Peyer's patch (tissue), 4 donors: Measurements from ENCODE around the gene ACOT7. TPM values are rescaled to one million over a fixed set of nuclear protein-coding genes. Genes with fewer than 3 reads are reported as not detected.

ENCODE experiments used
- DNase-seq, 3 donors: peaks; one replicate each; pipeline ENCODE4 v3.0.0-alpha.2; 2017 to 2019
- H3K27ac ChIP-seq, 4 donors: fragments of 200-600 bp; sonication (generic); one replicate each; pipeline ENCODE4 v1.5.1; 2016 to 2019
- H3K27me3 ChIP-seq, 2 donors: fragments of 200-600 bp; sonication (generic); one replicate each; pipeline ENCODE4 v1.5.1; 2019
- H3K36me3 ChIP-seq, 3 donors: fragments of 200-600 bp; sonication (generic); one replicate each; pipeline ENCODE4 v1.5.1; 2016 to 2019
- H3K4me1 ChIP-seq, 4 donors: fragments of 200-600 bp; sonication (generic); one replicate each; pipeline ENCODE4 v1.5.1; 2016 to 2019
- H3K4me3 ChIP-seq, 4 donors: fragments of 200-600 bp; sonication (generic); 1 replicate in 3 of 4; 2 replicates in 1 of 4; pipeline ENCODE4 v1.5.1; 2016 to 2019; ENCODE audit warnings: mild to moderate bottlenecking in 1 of 4
- H3K9me3 ChIP-seq, 4 donors: fragments of 200-600 bp; sonication (generic); one replicate each; pipeline ENCODE4 v1.5.1; 2016 to 2019; ENCODE audit warnings: mild to moderate bottlenecking in 1 of 4
- CTCF ChIP-seq, 6 experiments: fragments of 450-650 bp in 4 of 6; fragments of 200-600 bp in 2 of 6; sonication (generic) in 1 of 6; IDR thresholded peaks; one replicate each; pipeline ENCODE4 v1.5.1; 2017 to 2019; ENCODE audit warnings: antibody characterized with exemption in 6 of 6, mild to moderate bottlenecking in 3 of 6, moderate library complexity in 1 of 6
- POLR2A ChIP-seq, 2 donors: fragments of 450-650 bp; IDR thresholded peaks; one replicate each; pipeline ENCODE4 v1.5.1; 2017; ENCODE audit warnings: antibody characterized with exemption in 2 of 2, mild to moderate bottlenecking in 2 of 2, moderate library complexity in 2 of 2
- total RNA-seq, 4 donors: library from RNA; depleted of rRNA; stranded (reverse); fragments of >200 nt; gene quantifications; one replicate each; pipeline ENCODE4 v1.1.0, GENCODE V29; 2016

Gene ACOT7
- total RNA-seq, 4 donors from 2014 or later: 38.4 to 93.2 (median 67.1) TPM

- Histone ChIP-seq H3K36me3 (no peaks in the 10 kb centered on the region), H3K4me3 (no peak overlapping the region), H3K27me3 (no peaks in the 10 kb centered on the region), H3K9me3 (no peaks in the 10 kb centered on the region), H3K27ac (peak overlapping the region in 2 of 4 donors; percentile 17 to 66), H3K4me1 (peaks cover 0 to 60% (median 9%) of the 10 kb centered on the region in 4 donors)
- peak in 1 of 3 donors; percentile 67 for DNase-seq
- TF ChIP-seq POLR2A (IDR thresholded peaks at IDR 0.05) (no peak), CTCF (IDR thresholded peaks at IDR 0.05) (no peak)
These were observed 41.4 kb downstream of the ACOT7 start for GRCh38 chr1:6352138-6352563.

- H3K36me3 ChIP-seq: peaks cover 0 to 3% (median 0%) of the 10 kb centered on the region in 3 donors
- no peak for TF ChIP-seq CTCF (IDR thresholded peaks at IDR 0.05)
- no peak for TF ChIP-seq POLR2A (IDR thresholded peaks at IDR 0.05)
- no peaks in the 10 kb centered on the region for H3K9me3 ChIP-seq
- DNase-seq: peak in 2 of 3 donors; percentile 74 to 84
- peak overlapping the region in 2 of 4 donors; percentile 17 to 66 for H3K27ac ChIP-seq
- peaks cover 0 to 56% (median 9%) of the 10 kb centered on the region in 4 donors for H3K4me1 ChIP-seq
- no peak overlapping the region for H3K4me3 ChIP-seq
- no peaks in the 10 kb centered on the region for H3K27me3 ChIP-seq
These were observed 42.0 kb downstream of the ACOT7 start for GRCh38 chr1:6351480-6352137.

- Histone ChIP-seq H3K4me1 (peaks cover 0 to 52% (median 9%) of the 10 kb centered on the region in 4 donors), H3K27ac (no peak overlapping the region), H3K36me3 (peaks cover 0 to 3% (median 0%) of the 10 kb centered on the region in 3 donors), H3K27me3 (no peaks in the 10 kb centered on the region), H3K4me3 (no peak overlapping the region), H3K9me3 (no peaks in the 10 kb centered on the region)
- peak in 1 of 3 donors; percentile 50 for DNase-seq
- TF ChIP-seq POLR2A (IDR thresholded peaks at IDR 0.05): no peak
- no peak for TF ChIP-seq CTCF (IDR thresholded peaks at IDR 0.05)
These were observed 43.0 kb downstream of the ACOT7 start for GRCh38 chr1:6350416-6351088.

- H3K27ac ChIP-seq: peak overlapping the region; percentile 26 to 70 (median 54)
- H3K27me3 ChIP-seq: no peaks in the 10 kb centered on the region
- peaks cover 0 to 3% (median 0%) of the 10 kb centered on the region in 3 donors for H3K36me3 ChIP-seq
- H3K4me3 ChIP-seq: no peak overlapping the region
- no peaks in the 10 kb centered on the region for H3K9me3 ChIP-seq
- TF ChIP-seq CTCF (IDR thresholded peaks at IDR 0.05) (no peak), POLR2A (IDR thresholded peaks at IDR 0.05) (no peak)
- peak in 1 of 3 donors; percentile 56 for DNase-seq
- H3K4me1 ChIP-seq: peaks cover 0 to 46% (median 6%) of the 10 kb centered on the region in 4 donors
These were observed 44.2 kb downstream of the ACOT7 start for GRCh38 chr1:6349254-6349943.

GRCh38 chr1:6348511-6349191 lies 44.9 kb downstream of the ACOT7 start:
- Histone ChIP-seq H3K36me3 (peaks cover 0 to 3% (median 0%) of the 10 kb centered on the region in 3 donors), H3K9me3 (no peaks in the 10 kb centered on the region), H3K27ac (peak overlapping the region; percentile 26 to 70 (median 54)), H3K4me3 (no peak overlapping the region), H3K4me1 (peaks cover 0 to 43% (median 6%) of the 10 kb centered on the region in 4 donors), H3K27me3 (no peaks in the 10 kb centered on the region)
- DNase-seq: peak; percentile 46 to 77 (median 60)
- TF ChIP-seq CTCF (IDR thresholded peaks at IDR 0.05) (no peak), POLR2A (IDR thresholded peaks at IDR 0.05) (no peak)
